Panc1 (cell line): Measurements from ENCODE around the gene ZDHHC11. TPM values are rescaled to one million over a fixed set of nuclear protein-coding genes. Genes with fewer than 3 reads are reported as not detected.

Experiments
- ATAC-seq: fragments of 200-7000 bp; cut with Tn5 transposase; 2 replicates; pipeline ENCODE4 v1.9.1; 2020; ENCODE audit warnings: mild to moderate bottlenecking, moderate library complexity
- BruUV-seq: library from RNA; stranded (reverse); fragments of 400-500 nt; replicated peaks from 2 replicates; lab custom pipeline; 2021; lab: Mats Ljungman, UMichigan
- CTCF ChIA-PET: fragments of 300-600 bp; sonication (Branson Sonifier 250); formaldehyde crosslinking; loops from one replicate; lab custom pipeline; 2022; ENCODE audit warnings: antibody characterized with exemption; lab: Charles Lee
- POLR2A ChIA-PET: fragments of 300-600 bp; sonication (Branson Sonifier 250); formaldehyde crosslinking; loops from one replicate; lab custom pipeline; 2022; ENCODE audit warnings: antibody characterized with exemption; lab: Charles Lee
- DNase-seq: peaks from one replicate; pipeline ENCODE4 v3.0.0-alpha.2; 2010; ENCODE audit warnings: low read depth, low spot score
- H3K27ac ChIP-seq: 2 replicates; pipeline ENCODE4 v1.5.1; 2011; ENCODE audit warnings: mild to moderate bottlenecking, low read length, inconsistent platforms
- H3K27me3 ChIP-seq: fragments of 200-500 bp; sonication (Bioruptor generic); 2 replicates; pipeline ENCODE4 v1.6.0; 2014; ENCODE audit warnings: low read length, inconsistent platforms; ENCODE audit not compliant: control insufficient read depth, insufficient read depth
- H3K36me3 ChIP-seq: fragments of 200-500 bp; sonication (Bioruptor generic); 2 replicates; pipeline ENCODE4 v1.5.1; 2014; ENCODE audit warnings: inconsistent platforms, mild to moderate bottlenecking, low read length, moderate library complexity; ENCODE audit not compliant: control insufficient read depth, insufficient read depth
- H3K4me1 ChIP-seq: 2 replicates; pipeline ENCODE4 v1.5.1; 2011; ENCODE audit warnings: inconsistent platforms, mild to moderate bottlenecking, low read length, moderate library complexity; ENCODE audit not compliant: control insufficient read depth, insufficient read depth
- H3K4me3 ChIP-seq, 2 experiments: 2 replicates each; pipeline ENCODE4 v1.5.1; 2011 to 2012; ENCODE audit warnings: low read depth in 2 of 2, low read length in 2 of 2, mild to moderate bottlenecking in 2 of 2, inconsistent platforms in 1 of 2, moderate library complexity in 1 of 2
- H3K9me3 ChIP-seq: fragments of 200-500 bp; sonication (Bioruptor generic); 2 replicates; pipeline ENCODE4 v1.5.1; 2014; ENCODE audit warnings: low read depth, mild to moderate bottlenecking, inconsistent platforms, low read length, moderate library complexity; ENCODE audit not compliant: control insufficient read depth, insufficient read depth
- POLR2AphosphoS5 ChIP-seq: IDR thresholded peaks from 2 replicates; pipeline ENCODE4 v1.6.1; 2012; ENCODE audit warnings: mild to moderate bottlenecking, low read depth, low read length, moderate library complexity
- SIN3A ChIP-seq: IDR thresholded peaks from 2 replicates; pipeline ENCODE4 v1.6.1; 2012; ENCODE audit warnings: low read depth, mild to moderate bottlenecking, low read length, moderate library complexity, borderline replicate concordance; ENCODE audit not compliant: insufficient read depth
- TCF7L2 ChIP-seq: IDR thresholded peaks from 2 replicates; pipeline ENCODE4 v1.6.1; 2011; ENCODE audit warnings: mild to moderate bottlenecking, low read depth, low read length, inconsistent platforms
- in situ Hi-C: cut with HindIII; loops from 2 replicates; pipeline ENCODE4 v1.10.0; 2016; ENCODE audit warnings: low sequenced_read_pairs, low pct_unique_long_range_greater_than_20kb
- intact Hi-C: fragments of 100-400 bp; cut with micrococcal nuclease; formaldehyde crosslinking; loops from one replicate; pipeline ENCODE4 v1.10.0; 2022; ENCODE audit not compliant: unreplicated experiment
- total RNA-seq: library from RNA; stranded (reverse); gene quantifications from one replicate; pipeline ENCODE4 v1.2.1, GENCODE V29; 2021; ENCODE audit not compliant: unreplicated experiment
- TF ChIP-seq, protein P1 (sequence below): fragments of 450-650 bp; IDR thresholded peaks from 2 replicates; pipeline ENCODE4 v1.5.1; 2017; ENCODE audit warnings: mild to moderate bottlenecking
- TF ChIP-seq, protein P2 (sequence below), 2 experiments: IDR thresholded peaks; 2 replicates each; pipeline ENCODE4 v1.6.1; 2011 to 2012; ENCODE audit warnings: low read depth in 2 of 2, control low read depth in 1 of 2, low read length in 1 of 2, mild to moderate bottlenecking in 1 of 2, moderate library complexity in 1 of 2; ENCODE audit not compliant: insufficient read depth in 1 of 2

Gene ZDHHC11
- total RNA-seq, 1 experiment from 2014 or later, result 3.0 TPM

DNA sequence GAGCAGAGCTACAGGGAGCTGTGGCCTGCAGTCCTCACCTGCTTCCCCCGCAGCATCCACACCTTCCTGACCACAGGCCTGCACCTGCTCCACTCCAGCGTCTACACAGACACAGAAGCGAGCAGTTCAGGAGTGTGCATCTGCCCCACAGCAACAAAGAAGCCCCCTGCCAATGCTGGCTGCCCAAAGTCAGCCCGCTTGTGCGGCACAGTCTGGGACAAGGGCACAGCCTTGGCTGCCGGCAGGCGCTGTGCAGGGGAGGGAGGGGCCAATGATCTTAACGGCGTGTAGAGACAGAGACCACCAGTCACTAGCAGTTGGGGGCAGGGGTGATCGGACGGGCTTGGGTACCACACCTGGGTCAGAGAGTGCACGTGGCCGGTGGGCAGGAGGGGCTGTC, 35.2 kb upstream of the ZDHHC11 start:
- no peak overlapping the region for H3K4me3 ChIP-seq
- DNase-seq (no peak), ATAC-seq (no peak)
- peaks cover 7% of the 10 kb centered on the region; the same call in 1 of the 2 replicates for H3K4me1 ChIP-seq
- no TSS peak for BruUV-seq
- no peak overlapping the region for H3K27ac ChIP-seq
- H3K9me3 ChIP-seq, result no peaks in the 10 kb centered on the region
- in situ Hi-C loops (no loop called here), intact Hi-C loops (no loop called here)
- ChIA-PET CTCF (no interaction called here), POLR2A (no interaction called here)
- H3K27me3 ChIP-seq, result no peaks in the 10 kb centered on the region
- peaks cover 34% of the 10 kb centered on the region for H3K36me3 ChIP-seq
- no peak for TF ChIP-seq TCF7L2
- TF ChIP-seq, protein P1, sequence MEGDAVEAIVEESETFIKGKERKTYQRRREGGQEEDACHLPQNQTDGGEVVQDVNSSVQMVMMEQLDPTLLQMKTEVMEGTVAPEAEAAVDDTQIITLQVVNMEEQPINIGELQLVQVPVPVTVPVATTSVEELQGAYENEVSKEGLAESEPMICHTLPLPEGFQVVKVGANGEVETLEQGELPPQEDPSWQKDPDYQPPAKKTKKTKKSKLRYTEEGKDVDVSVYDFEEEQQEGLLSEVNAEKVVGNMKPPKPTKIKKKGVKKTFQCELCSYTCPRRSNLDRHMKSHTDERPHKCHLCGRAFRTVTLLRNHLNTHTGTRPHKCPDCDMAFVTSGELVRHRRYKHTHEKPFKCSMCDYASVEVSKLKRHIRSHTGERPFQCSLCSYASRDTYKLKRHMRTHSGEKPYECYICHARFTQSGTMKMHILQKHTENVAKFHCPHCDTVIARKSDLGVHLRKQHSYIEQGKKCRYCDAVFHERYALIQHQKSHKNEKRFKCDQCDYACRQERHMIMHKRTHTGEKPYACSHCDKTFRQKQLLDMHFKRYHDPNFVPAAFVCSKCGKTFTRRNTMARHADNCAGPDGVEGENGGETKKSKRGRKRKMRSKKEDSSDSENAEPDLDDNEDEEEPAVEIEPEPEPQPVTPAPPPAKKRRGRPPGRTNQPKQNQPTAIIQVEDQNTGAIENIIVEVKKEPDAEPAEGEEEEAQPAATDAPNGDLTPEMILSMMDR, result no peak
- TF ChIP-seq POLR2AphosphoS5, result no peak
- TF ChIP-seq SIN3A, result no peak
- TF ChIP-seq, protein P2, sequence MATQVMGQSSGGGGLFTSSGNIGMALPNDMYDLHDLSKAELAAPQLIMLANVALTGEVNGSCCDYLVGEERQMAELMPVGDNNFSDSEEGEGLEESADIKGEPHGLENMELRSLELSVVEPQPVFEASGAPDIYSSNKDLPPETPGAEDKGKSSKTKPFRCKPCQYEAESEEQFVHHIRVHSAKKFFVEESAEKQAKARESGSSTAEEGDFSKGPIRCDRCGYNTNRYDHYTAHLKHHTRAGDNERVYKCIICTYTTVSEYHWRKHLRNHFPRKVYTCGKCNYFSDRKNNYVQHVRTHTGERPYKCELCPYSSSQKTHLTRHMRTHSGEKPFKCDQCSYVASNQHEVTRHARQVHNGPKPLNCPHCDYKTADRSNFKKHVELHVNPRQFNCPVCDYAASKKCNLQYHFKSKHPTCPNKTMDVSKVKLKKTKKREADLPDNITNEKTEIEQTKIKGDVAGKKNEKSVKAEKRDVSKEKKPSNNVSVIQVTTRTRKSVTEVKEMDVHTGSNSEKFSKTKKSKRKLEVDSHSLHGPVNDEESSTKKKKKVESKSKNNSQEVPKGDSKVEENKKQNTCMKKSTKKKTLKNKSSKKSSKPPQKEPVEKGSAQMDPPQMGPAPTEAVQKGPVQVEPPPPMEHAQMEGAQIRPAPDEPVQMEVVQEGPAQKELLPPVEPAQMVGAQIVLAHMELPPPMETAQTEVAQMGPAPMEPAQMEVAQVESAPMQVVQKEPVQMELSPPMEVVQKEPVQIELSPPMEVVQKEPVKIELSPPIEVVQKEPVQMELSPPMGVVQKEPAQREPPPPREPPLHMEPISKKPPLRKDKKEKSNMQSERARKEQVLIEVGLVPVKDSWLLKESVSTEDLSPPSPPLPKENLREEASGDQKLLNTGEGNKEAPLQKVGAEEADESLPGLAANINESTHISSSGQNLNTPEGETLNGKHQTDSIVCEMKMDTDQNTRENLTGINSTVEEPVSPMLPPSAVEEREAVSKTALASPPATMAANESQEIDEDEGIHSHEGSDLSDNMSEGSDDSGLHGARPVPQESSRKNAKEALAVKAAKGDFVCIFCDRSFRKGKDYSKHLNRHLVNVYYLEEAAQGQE (IDR thresholded peaks at IDR 0.05; ENCODE audit: insufficient read depth in 1 of 2, low read depth in 2 of 2, low read length in 1 of 2), result no peak

DNA sequence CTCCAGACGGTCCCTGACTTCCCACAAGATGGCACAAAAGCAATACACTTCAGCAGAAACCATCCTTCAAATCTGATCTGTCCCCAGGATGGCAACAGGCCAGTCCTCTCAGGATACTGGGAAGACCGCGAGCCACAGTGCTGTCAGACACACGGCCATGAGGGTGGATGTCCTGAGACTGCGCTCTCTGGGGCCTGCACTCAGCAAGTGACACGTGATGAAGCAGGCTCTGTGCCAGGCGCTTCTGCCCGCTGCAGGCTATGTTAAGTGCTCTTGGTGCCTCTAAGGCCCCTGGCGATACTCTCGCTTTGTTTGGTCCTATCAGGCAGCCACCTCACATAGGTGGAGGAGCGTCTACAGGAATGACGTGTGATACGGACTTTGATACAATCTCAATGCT, 34.7 kb upstream of the ZDHHC11 start:
- BruUV-seq, result no TSS peak
- ATAC-seq, result 0 out of 2 replicates have a peak, but pooled peaks have one; percentile 19
- DNase-seq, result no peak
- ChIA-PET CTCF (no interaction called here), POLR2A (no interaction called here)
- Histone ChIP-seq H3K4me3 (no peak overlapping the region), H3K27ac (no peak overlapping the region), H3K9me3 (no peaks in the 10 kb centered on the region), H3K4me1 (peaks cover 2% of the 10 kb centered on the region; the same call in 1 of the 2 replicates), H3K27me3 (no peaks in the 10 kb centered on the region), H3K36me3 (peaks cover 29% of the 10 kb centered on the region)
- intact Hi-C loops (no loop called here), in situ Hi-C loops (no loop called here)
- TF ChIP-seq POLR2AphosphoS5 (no peak), SIN3A (no peak), TCF7L2 (no peak)
- TF ChIP-seq, protein P1, result no peak
- TF ChIP-seq, protein P2 (IDR thresholded peaks at IDR 0.05; ENCODE audit: insufficient read depth in 1 of 2, low read depth in 2 of 2, low read length in 1 of 2), result no peak
